ENCODE measurements around the gene USP17L13. TPM values are rescaled to one million over a fixed set of nuclear protein-coding genes. Genes with fewer than 3 reads are reported as not detected.
"Not testable (repeated sequence)": the region's sequence is repeated elsewhere in the genome, so short reads cannot be mapped to it uniquely, and the experiment has no call there.

The USP17L13 gene
- total and polyA plus RNA-seq, 9 donors, result not detected

DNA sequence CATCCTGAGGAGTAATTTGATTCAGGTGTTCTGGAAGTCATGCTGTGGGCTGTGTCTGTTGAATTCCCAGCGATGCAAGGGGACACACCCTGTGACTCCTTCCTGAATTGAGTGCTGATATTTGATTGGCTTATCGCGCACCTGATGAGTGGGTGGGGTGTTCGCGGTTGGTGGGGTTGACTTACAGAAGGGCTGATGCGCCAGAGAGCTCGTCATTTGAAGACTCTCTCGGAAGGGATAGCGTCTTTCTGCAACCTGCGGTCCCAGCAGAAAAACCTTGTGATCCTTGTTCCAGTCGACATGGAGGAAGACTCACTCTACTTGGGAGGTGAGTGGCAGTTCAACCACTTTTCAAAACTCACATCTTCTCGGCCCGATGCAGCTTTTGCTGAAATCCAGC, 28.4 kb downstream of the USP17L13 start, which contains the start of gene USP17L19:
Gene USP17L19 (plus strand): TSS at position 301 of the 400 bp plus-strand sequence. CDS start 0 bp downstream, at position 301.
- H3K27me3 ChIP-seq (ENCODE audit: control insufficient read depth, insufficient read depth, low read length); H3K27ac ChIP-seq (ENCODE audit: low read length); H3K4me1 ChIP-seq (ENCODE audit: control insufficient read depth, insufficient read depth, low read length); DNase-seq; H3K36me3 ChIP-seq (ENCODE audit: control insufficient read depth, insufficient read depth, low read length); H3K4me3 ChIP-seq (ENCODE audit: low read length); H3K9me3 ChIP-seq (replicated peaks; ENCODE audit: control insufficient read depth, low read depth, low read length): not testable (repeated sequence)
- no CpG with 5 or more reads among the region's 13 CpGs for WGBS (ENCODE audit: insufficient coverage)

DNA sequence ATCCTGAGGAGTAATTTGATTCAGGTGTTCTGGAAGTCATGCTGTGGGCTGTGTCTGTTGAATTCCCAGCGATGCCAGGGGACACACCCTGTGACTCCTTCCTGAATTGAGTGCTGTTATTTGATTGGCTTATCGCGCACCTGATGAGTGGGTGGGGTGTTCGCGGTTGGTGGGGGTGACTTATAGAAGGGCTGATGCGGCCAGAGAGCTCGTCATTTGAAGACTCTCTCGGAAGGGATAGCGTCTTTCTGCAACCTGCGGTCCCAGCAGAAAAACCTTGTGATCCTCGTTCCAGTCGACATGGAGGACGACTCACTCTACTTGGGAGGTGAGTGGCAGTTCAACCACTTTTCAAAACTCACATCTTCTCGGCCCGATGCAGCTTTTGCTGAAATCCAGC, 33.1 kb downstream of the USP17L13 start, which contains the start of gene USP17L20:
Gene USP17L20 (plus strand): TSS at position 301 of the 400 bp plus-strand sequence. CDS start 0 bp downstream, at position 301.
- not testable (repeated sequence) for H3K9me3 ChIP-seq (replicated peaks; ENCODE audit: control insufficient read depth, low read depth, low read length); DNase-seq; H3K27me3 ChIP-seq (ENCODE audit: control insufficient read depth, insufficient read depth, low read length); H3K36me3 ChIP-seq (ENCODE audit: control insufficient read depth, insufficient read depth, low read length); H3K4me1 ChIP-seq (ENCODE audit: control insufficient read depth, insufficient read depth, low read length); H3K27ac ChIP-seq (ENCODE audit: low read length); H3K4me3 ChIP-seq (ENCODE audit: low read length)
- no CpG with 5 or more reads among the region's 15 CpGs for WGBS (ENCODE audit: insufficient coverage)

DNA sequence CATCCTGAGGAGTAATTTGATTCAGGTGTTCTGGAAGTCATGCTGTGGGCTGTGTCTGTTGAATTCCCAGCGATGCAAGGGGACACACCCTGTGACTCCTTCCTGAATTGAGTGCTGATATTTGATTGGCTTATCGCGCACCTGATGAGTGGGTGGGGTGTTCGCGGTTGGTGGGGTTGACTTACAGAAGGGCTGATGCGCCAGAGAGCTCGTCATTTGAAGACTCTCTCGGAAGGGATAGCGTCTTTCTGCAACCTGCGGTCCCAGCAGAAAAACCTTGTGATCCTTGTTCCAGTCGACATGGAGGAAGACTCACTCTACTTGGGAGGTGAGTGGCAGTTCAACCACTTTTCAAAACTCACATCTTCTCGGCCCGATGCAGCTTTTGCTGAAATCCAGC, 37.9 kb downstream of the USP17L13 start, which contains the start of gene USP17L21:
Gene USP17L21 (plus strand): TSS at position 301 of the 400 bp plus-strand sequence. CDS start 0 bp downstream, at position 301.
- not testable (repeated sequence) for H3K4me1 ChIP-seq (ENCODE audit: control insufficient read depth, insufficient read depth, low read length); H3K9me3 ChIP-seq (replicated peaks; ENCODE audit: control insufficient read depth, low read depth, low read length); DNase-seq; H3K4me3 ChIP-seq (ENCODE audit: low read length); H3K27ac ChIP-seq (ENCODE audit: low read length); H3K27me3 ChIP-seq (ENCODE audit: control insufficient read depth, insufficient read depth, low read length); H3K36me3 ChIP-seq (ENCODE audit: control insufficient read depth, insufficient read depth, low read length)
- WGBS (ENCODE audit: insufficient coverage), result no CpG with 5 or more reads among the region's 13 CpGs

DNA sequence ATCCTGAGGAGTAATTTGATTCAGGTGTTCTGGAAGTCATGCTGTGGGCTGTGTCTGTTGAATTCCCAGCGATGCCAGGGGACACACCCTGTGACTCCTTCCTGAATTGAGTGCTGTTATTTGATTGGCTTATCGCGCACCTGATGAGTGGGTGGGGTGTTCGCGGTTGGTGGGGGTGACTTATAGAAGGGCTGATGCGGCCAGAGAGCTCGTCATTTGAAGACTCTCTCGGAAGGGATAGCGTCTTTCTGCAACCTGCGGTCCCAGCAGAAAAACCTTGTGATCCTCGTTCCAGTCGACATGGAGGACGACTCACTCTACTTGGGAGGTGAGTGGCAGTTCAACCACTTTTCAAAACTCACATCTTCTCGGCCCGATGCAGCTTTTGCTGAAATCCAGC, 42.6 kb downstream of the USP17L13 start, which contains the start of gene USP17L22:
Gene USP17L22 (plus strand): TSS at position 301 of the 400 bp plus-strand sequence. CDS start 0 bp downstream, at position 301.
- not testable (repeated sequence) for H3K27ac ChIP-seq (ENCODE audit: low read length); H3K36me3 ChIP-seq (ENCODE audit: control insufficient read depth, insufficient read depth, low read length); H3K4me3 ChIP-seq (ENCODE audit: low read length); H3K4me1 ChIP-seq (ENCODE audit: control insufficient read depth, insufficient read depth, low read length); DNase-seq; H3K9me3 ChIP-seq (replicated peaks; ENCODE audit: control insufficient read depth, low read depth, low read length); H3K27me3 ChIP-seq (ENCODE audit: control insufficient read depth, insufficient read depth, low read length)
- no CpG with 5 or more reads among the region's 15 CpGs for WGBS (ENCODE audit: insufficient coverage)

DNA sequence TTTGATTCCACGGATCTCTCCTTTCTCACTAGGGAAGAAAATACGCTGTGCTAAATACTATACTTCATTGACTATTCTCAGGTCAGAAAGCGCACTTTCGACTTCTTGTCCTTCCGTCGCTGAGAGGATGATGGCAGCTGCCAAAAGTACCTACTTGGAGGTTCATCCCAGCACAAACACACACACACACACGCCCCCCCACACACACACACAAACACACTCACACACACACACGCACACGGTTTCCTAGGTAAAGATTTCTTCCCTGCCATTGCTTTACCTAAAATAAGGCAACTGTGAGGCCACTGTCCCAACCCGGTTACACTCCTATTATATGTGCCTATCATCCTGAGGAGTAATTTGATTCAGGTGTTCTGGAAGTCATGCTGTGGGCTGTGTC, 47.0 kb downstream of the USP17L13 start:
- H3K4me1 ChIP-seq (ENCODE audit: control insufficient read depth, insufficient read depth, low read length); H3K27ac ChIP-seq (ENCODE audit: low read length); H3K4me3 ChIP-seq (ENCODE audit: low read length); H3K27me3 ChIP-seq (ENCODE audit: control insufficient read depth, insufficient read depth, low read length); H3K36me3 ChIP-seq (ENCODE audit: control insufficient read depth, insufficient read depth, low read length); DNase-seq; H3K9me3 ChIP-seq (replicated peaks; ENCODE audit: control insufficient read depth, low read depth, low read length): not testable (repeated sequence)
- WGBS (ENCODE audit: insufficient coverage), result no CpG with 5 or more reads among the region's 10 CpGs

Other genes with a start within 250 kb of the USP17L13 start
- not detected for gene FAM90A26, start 54.5 kb upstream of the USP17L13 start, total RNA-seq
- not detected for gene FAM90A26, start 54.5 kb upstream of the USP17L13 start, polyA plus RNA-seq (ENCODE audit: insufficient read depth in 1 of 8, insufficient read length in 8 of 8, low replicate concordance in 1 of 8)
- not detected for gene USP17L10, start 14.2 kb upstream of the USP17L13 start, total RNA-seq
- gene USP17L10, start 14.2 kb upstream of the USP17L13 start, polyA plus RNA-seq (ENCODE audit: insufficient read depth in 1 of 8, insufficient read length in 8 of 8, low replicate concordance in 1 of 8), result not detected
- not detected for gene USP17L11, start 9.5 kb upstream of the USP17L13 start, total RNA-seq
- gene USP17L11, start 9.5 kb upstream of the USP17L13 start, polyA plus RNA-seq (ENCODE audit: insufficient read depth in 1 of 8, insufficient read length in 8 of 8, low replicate concordance in 1 of 8), result not detected
- not detected for gene USP17L12, start 4.7 kb upstream of the USP17L13 start, total RNA-seq
- not detected for gene USP17L12, start 4.7 kb upstream of the USP17L13 start, polyA plus RNA-seq (ENCODE audit: insufficient read depth in 1 of 8, insufficient read length in 8 of 8, low replicate concordance in 1 of 8)
- not detected for gene USP17L15, start 9.5 kb downstream of the USP17L13 start, total RNA-seq
- gene USP17L15, start 9.5 kb downstream of the USP17L13 start, polyA plus RNA-seq (ENCODE audit: insufficient read depth in 1 of 8, insufficient read length in 8 of 8, low replicate concordance in 1 of 8), result not detected
- not detected for gene USP17L17, start 19.0 kb downstream of the USP17L13 start, total RNA-seq
- gene USP17L17, start 19.0 kb downstream of the USP17L13 start, polyA plus RNA-seq (ENCODE audit: insufficient read depth in 1 of 8, insufficient read length in 8 of 8, low replicate concordance in 1 of 8), result not detected
- not detected for gene USP17L18, start 23.7 kb downstream of the USP17L13 start, total RNA-seq
- gene USP17L18, start 23.7 kb downstream of the USP17L13 start, polyA plus RNA-seq (ENCODE audit: insufficient read depth in 1 of 8, insufficient read length in 8 of 8, low replicate concordance in 1 of 8), result not detected
- gene USP17L19, start 28.5 kb downstream of the USP17L13 start, total RNA-seq, result not detected
- not detected for gene USP17L19, start 28.5 kb downstream of the USP17L13 start, polyA plus RNA-seq (ENCODE audit: insufficient read depth in 1 of 8, insufficient read length in 8 of 8, low replicate concordance in 1 of 8)
- gene USP17L20, start 33.2 kb downstream of the USP17L13 start, total RNA-seq, result not detected
- gene USP17L20, start 33.2 kb downstream of the USP17L13 start, polyA plus RNA-seq (ENCODE audit: insufficient read depth in 1 of 8, insufficient read length in 8 of 8, low replicate concordance in 1 of 8), result not detected
- not detected for gene USP17L21, start 38.0 kb downstream of the USP17L13 start, total RNA-seq
- not detected for gene USP17L21, start 38.0 kb downstream of the USP17L13 start, polyA plus RNA-seq (ENCODE audit: insufficient read depth in 1 of 8, insufficient read length in 8 of 8, low replicate concordance in 1 of 8)
- gene USP17L22, start 42.7 kb downstream of the USP17L13 start, total RNA-seq, result not detected
- not detected for gene USP17L22, start 42.7 kb downstream of the USP17L13 start, polyA plus RNA-seq (ENCODE audit: insufficient read depth in 1 of 8, insufficient read length in 8 of 8, low replicate concordance in 1 of 8)
- not detected for gene USP17L24, start 100.3 kb downstream of the USP17L13 start, total RNA-seq
- not detected for gene USP17L24, start 100.3 kb downstream of the USP17L13 start, polyA plus RNA-seq (ENCODE audit: insufficient read depth in 1 of 8, insufficient read length in 8 of 8, low replicate concordance in 1 of 8)
- gene USP17L25, start 105.0 kb downstream of the USP17L13 start, total RNA-seq, result not detected
- gene USP17L25, start 105.0 kb downstream of the USP17L13 start, polyA plus RNA-seq (ENCODE audit: insufficient read depth in 1 of 8, insufficient read length in 8 of 8, low replicate concordance in 1 of 8), result not detected
- gene USP17L26, start 109.8 kb downstream of the USP17L13 start, total RNA-seq, result not detected
- gene USP17L26, start 109.8 kb downstream of the USP17L13 start, polyA plus RNA-seq (ENCODE audit: insufficient read depth in 1 of 8, insufficient read length in 8 of 8, low replicate concordance in 1 of 8), result not detected
- not detected for gene USP17L5, start 114.5 kb downstream of the USP17L13 start, total RNA-seq
- not detected for gene USP17L5, start 114.5 kb downstream of the USP17L13 start, polyA plus RNA-seq (ENCODE audit: insufficient read depth in 1 of 8, insufficient read length in 8 of 8, low replicate concordance in 1 of 8)
- gene USP17L27, start 119.3 kb downstream of the USP17L13 start, total RNA-seq, result not detected
- gene USP17L27, start 119.3 kb downstream of the USP17L13 start, polyA plus RNA-seq (ENCODE audit: insufficient read depth in 1 of 8, insufficient read length in 8 of 8, low replicate concordance in 1 of 8), result not detected
- not detected for gene USP17L28, start 124.0 kb downstream of the USP17L13 start, total RNA-seq
- not detected for gene USP17L28, start 124.0 kb downstream of the USP17L13 start, polyA plus RNA-seq (ENCODE audit: insufficient read depth in 1 of 8, insufficient read length in 8 of 8, low replicate concordance in 1 of 8)
- not detected for gene USP17L29, start 128.7 kb downstream of the USP17L13 start, total RNA-seq
- not detected for gene USP17L29, start 128.7 kb downstream of the USP17L13 start, polyA plus RNA-seq (ENCODE audit: insufficient read depth in 1 of 8, insufficient read length in 8 of 8, low replicate concordance in 1 of 8)
- gene USP17L30, start 138.2 kb downstream of the USP17L13 start, total RNA-seq, result not detected
- gene USP17L30, start 138.2 kb downstream of the USP17L13 start, polyA plus RNA-seq (ENCODE audit: insufficient read depth in 1 of 8, insufficient read length in 8 of 8, low replicate concordance in 1 of 8), result not detected
- not detected for gene DEFB131A, start 219.5 kb downstream of the USP17L13 start, total RNA-seq
- gene DEFB131A, start 219.5 kb downstream of the USP17L13 start, polyA plus RNA-seq (ENCODE audit: insufficient read depth in 1 of 8, insufficient read length in 8 of 8, low replicate concordance in 1 of 8), result not detected

Measured in muscle of leg (tissue), 11 donors.